HepG2 (cell line): Measurements from ENCODE around the gene SPATA7. TPM values are rescaled to one million over a fixed set of nuclear protein-coding genes. Genes with fewer than 3 reads are reported as not detected.

Experiments
- ATAC-seq: fragments of 200-7000 bp; cut with Tn5 transposase; 3 replicates; pipeline ENCODE4 v1.9.1; 2020; ENCODE audit warnings: mild to moderate bottlenecking, moderate library complexity
- BruUV-seq: library from RNA; stranded (reverse); fragments of 400-500 nt; replicated peaks from 2 replicates; lab custom pipeline; 2021; lab: Mats Ljungman, UMichigan
- CTCF ChIA-PET: fragments of 300-600 bp; formaldehyde crosslinking; extraction: SDS; loops from one replicate; lab custom pipeline; 2021; ENCODE audit warnings: low total read pairs, inconsistent platforms, low intra/inter-chr PET ratio; lab: Yijun Ruan, JAX
- POLR2A ChIA-PET: fragments of 350-600 bp; sonication (Branson Sonifier 250); formaldehyde crosslinking; loops from one replicate; lab custom pipeline; 2020; ENCODE audit warnings: antibody characterized with exemption, inconsistent platforms; lab: Yijun Ruan, JAX
- DNase-seq: peaks from one replicate; pipeline ENCODE4 v3.0.0-alpha.2; 2015; ENCODE audit warnings: low spot score
- FAIRE-seq: peaks from 3 replicates; lab custom pipeline; 2011; peaks lifted over from hg19 to GRCh38; lab: Jason Lieb, UNC
- H2AFZ ChIP-seq: one replicate; pipeline ENCODE4 v1.6.1; 2011; ENCODE audit warnings: low read length, inconsistent platforms
- H3K27ac ChIP-seq: fragments of 300-600 bp; 3 replicates; pipeline ENCODE4 v1.8.0; 2011; ENCODE audit warnings: mixed run types, mild to moderate bottlenecking, mixed read lengths, low read length, inconsistent platforms; ENCODE audit not compliant: insufficient read depth; ENCODE audit errors: extremely low read length
- H3K27me3 ChIP-seq, 2 experiments: fragments of 200-600 bp in 1 of 2; 2 replicates in 1 of 2; 3 replicates in 1 of 2; pipeline versions ENCODE4 v1.6.0 to v1.8.0; 2011; ENCODE audit warnings: low read length in 2 of 2, mild to moderate bottlenecking in 2 of 2, moderate library complexity in 2 of 2, inconsistent platforms in 1 of 2; ENCODE audit not compliant: insufficient read depth in 2 of 2, control insufficient read depth in 1 of 2
- H3K36me3 ChIP-seq, 2 experiments: fragments of 200-600 bp in 1 of 2; replicated peaks in 1 of 2; 2 replicates in 1 of 2; 3 replicates in 1 of 2; pipeline versions ENCODE4 v1.5.1 to v1.8.0; 2011; ENCODE audit warnings: low read length in 2 of 2, inconsistent platforms in 1 of 2; ENCODE audit not compliant: insufficient read depth in 2 of 2, control insufficient read depth in 1 of 2
- H3K4me1 ChIP-seq: 2 replicates; pipeline ENCODE4 v1.5.1; 2012; ENCODE audit warnings: low read length, inconsistent platforms; ENCODE audit not compliant: insufficient read depth
- H3K4me2 ChIP-seq: 2 replicates; pipeline ENCODE4 v1.6.0; 2011; ENCODE audit warnings: low read depth, low read length, inconsistent platforms
- H3K4me3 ChIP-seq, 3 experiments: fragments of 200-600 bp in 1 of 3; sonication (generic), shearing (Covaris generic) in 1 of 3; replicated peaks in 1 of 3; 2 replicates each; pipeline ENCODE4 v1.5.1; 2011 to 2016; ENCODE audit warnings: low read length in 3 of 3, inconsistent platforms in 2 of 3, low read depth in 2 of 3, mild to moderate bottlenecking in 2 of 3, control low read depth in 1 of 3, mixed read lengths in 1 of 3; ENCODE audit not compliant: insufficient read depth in 1 of 3
- H3K79me2 ChIP-seq: one replicate; pipeline ENCODE4 v1.6.1; 2011; ENCODE audit warnings: low read length, inconsistent platforms; ENCODE audit not compliant: insufficient read depth
- H3K9ac ChIP-seq: 2 replicates; pipeline ENCODE4 v1.6.0; 2011; ENCODE audit warnings: mild to moderate bottlenecking, low read depth, low read length, inconsistent platforms; ENCODE audit not compliant: insufficient read depth
- H3K9me3 ChIP-seq: 2 replicates; pipeline ENCODE4 v1.5.1; 2012; ENCODE audit warnings: mild to moderate bottlenecking, low read length
- H4K20me1 ChIP-seq: 2 replicates; pipeline ENCODE4 v1.6.0; 2011; ENCODE audit warnings: inconsistent platforms, mild to moderate bottlenecking, low read length, moderate library complexity; ENCODE audit not compliant: insufficient read depth
- FOXA3 ChIP-seq: IDR thresholded peaks from 2 replicates; pipeline ENCODE4 v1.6.1; 2016; ENCODE audit warnings: missing genetic modification reagents, missing compliant biosample characterization
- MED8 ChIP-seq: sonication (generic); formaldehyde crosslinking; IDR thresholded peaks from 2 replicates; pipeline ENCODE4 v1.8.1; 2023; ENCODE audit warnings: mild to moderate bottlenecking, missing genetic modification reagents; ENCODE audit not compliant: insufficient replicate concordance
- MEIS2 ChIP-seq: sonication (generic); formaldehyde crosslinking; IDR thresholded peaks from 2 replicates; pipeline ENCODE4 v1.9.0; 2021; ENCODE audit warnings: mild to moderate bottlenecking, missing genetic modification reagents
- NBN ChIP-seq: fragments of 450-650 bp; conservative IDR thresholded peaks from 2 replicates; pipeline ENCODE4 v1.6.1; 2017
- PCBP2 ChIP-seq: fragments of 200-400 bp; formaldehyde crosslinking; optimal IDR thresholded peaks from 2 replicates; pipeline ENCODE3; 2018; ENCODE audit warnings: low read length, low read depth; ENCODE audit not compliant: poor library complexity, severe bottlenecking
- SIN3B ChIP-seq: fragments of 150-350 bp; IDR thresholded peaks from 2 replicates; pipeline ENCODE4 v1.6.1; 2014; ENCODE audit warnings: low read length
- SMC3 ChIP-seq: IDR thresholded peaks from 2 replicates; pipeline ENCODE4 v1.6.1; 2011; ENCODE audit warnings: low read length, improper control_type of control experiment
- STAG1 ChIP-seq: sonication (generic); formaldehyde crosslinking; IDR thresholded peaks from 2 replicates; pipeline ENCODE4 v1.4.0; 2020; ENCODE audit warnings: missing genetic modification reagents
- ZFP37 ChIP-seq: sonication (generic); formaldehyde crosslinking; IDR thresholded peaks from 2 replicates; pipeline ENCODE4 v1.4.0; 2020; ENCODE audit warnings: missing genetic modification reagents, borderline replicate concordance
- ZKSCAN8 ChIP-seq: IDR thresholded peaks from 2 replicates; pipeline ENCODE4 v1.6.1; 2016; ENCODE audit warnings: borderline replicate concordance, missing genetic modification reagents, missing compliant biosample characterization
- ZMAT3 ChIP-seq: sonication (generic); formaldehyde crosslinking; conservative IDR thresholded peaks from 2 replicates; pipeline ENCODE4 v1.7.0; 2021; ENCODE audit warnings: missing genetic modification reagents
- ZNF674 ChIP-seq: sonication (generic); formaldehyde crosslinking; IDR thresholded peaks from 2 replicates; pipeline ENCODE4 v1.5.0; 2020; ENCODE audit warnings: low read depth, mild to moderate bottlenecking, missing genetic modification reagents
- WGBS: methylation state at CpG from one replicate; pipeline ENCODE4 v1.1.6; 2017; ENCODE audit warnings: low lambda C conversion rate; 5-methylcytosine and 5-hydroxymethylcytosine counted together
- in situ Hi-C: cut with HindIII; loops from 2 replicates; pipeline ENCODE4 v1.10.0; 2017; ENCODE audit warnings: low pct_unique_long_range_greater_than_20kb; ENCODE audit not compliant: extremely low pct_ligation_motif_present
- intact Hi-C: fragments of 100-400 bp; cut with micrococcal nuclease; formaldehyde crosslinking; loops from one replicate; pipeline ENCODE4 v1.10.0; 2022; ENCODE audit not compliant: unreplicated experiment
- polyA plus RNA-seq, 8 experiments: library from polyadenylated mRNA; depleted of rRNA in 3 of 8; stranded (reverse) in 7 of 8; unstranded in 1 of 8; fragments of >200 nt; fragmentation: Illumina TruSeq in 4 of 8; extraction: Trizol in 4 of 8; gene quantifications; 2 replicates each; pipeline versions ENCODE4 v1.2.1 to v1.2.3, GENCODE V29; 2011 to 2016; ENCODE audit warnings: low read depth in 4 of 8, missing spikeins in 1 of 8, mixed read lengths in 1 of 8; ENCODE audit not compliant: insufficient read depth in 1 of 8
- total RNA-seq, 5 experiments: library from RNA; depleted of rRNA; stranded (reverse); fragments of >200 nt; fragmentation: Illumina TruSeq; extraction: Trizol; gene quantifications; 2 replicates each; pipeline ENCODE4 v1.2.3, GENCODE V29; 2016; ENCODE audit warnings: low read depth in 1 of 5
- TF ChIP-seq, protein P1 (sequence below): sonication (generic); formaldehyde crosslinking; IDR thresholded peaks from 2 replicates; pipeline ENCODE4 v1.5.0; 2020; ENCODE audit warnings: missing genetic modification reagents
- TF ChIP-seq, protein P2 (sequence below): sonication (generic); formaldehyde crosslinking; IDR thresholded peaks from 2 replicates; pipeline ENCODE4 v1.5.1; 2020; ENCODE audit warnings: missing genetic modification reagents, mild to moderate bottlenecking, borderline replicate concordance
- TF ChIP-seq, protein P3 (sequence below): sonication (generic); formaldehyde crosslinking; IDR thresholded peaks from 2 replicates; pipeline ENCODE4 v1.5.1; 2020; ENCODE audit warnings: missing genetic modification reagents, mild to moderate bottlenecking, borderline replicate concordance
- TF ChIP-seq, protein P4 (sequence below): sonication (generic); formaldehyde crosslinking; IDR thresholded peaks from 2 replicates; pipeline ENCODE4 v1.4.0; 2020; ENCODE audit warnings: mild to moderate bottlenecking, missing genetic modification reagents
- TF ChIP-seq, protein P5 (sequence below): sonication (generic); formaldehyde crosslinking; conservative IDR thresholded peaks from 2 replicates; pipeline ENCODE4 v1.5.0; 2020; ENCODE audit warnings: missing genetic modification reagents

Gene SPATA7
- total and polyA plus RNA-seq, 2 of the 13 experiments (the other 11 are each of a cell fraction or from before 2014, with no cell fraction given): 3.6 to 5.5 TPM

DNA sequence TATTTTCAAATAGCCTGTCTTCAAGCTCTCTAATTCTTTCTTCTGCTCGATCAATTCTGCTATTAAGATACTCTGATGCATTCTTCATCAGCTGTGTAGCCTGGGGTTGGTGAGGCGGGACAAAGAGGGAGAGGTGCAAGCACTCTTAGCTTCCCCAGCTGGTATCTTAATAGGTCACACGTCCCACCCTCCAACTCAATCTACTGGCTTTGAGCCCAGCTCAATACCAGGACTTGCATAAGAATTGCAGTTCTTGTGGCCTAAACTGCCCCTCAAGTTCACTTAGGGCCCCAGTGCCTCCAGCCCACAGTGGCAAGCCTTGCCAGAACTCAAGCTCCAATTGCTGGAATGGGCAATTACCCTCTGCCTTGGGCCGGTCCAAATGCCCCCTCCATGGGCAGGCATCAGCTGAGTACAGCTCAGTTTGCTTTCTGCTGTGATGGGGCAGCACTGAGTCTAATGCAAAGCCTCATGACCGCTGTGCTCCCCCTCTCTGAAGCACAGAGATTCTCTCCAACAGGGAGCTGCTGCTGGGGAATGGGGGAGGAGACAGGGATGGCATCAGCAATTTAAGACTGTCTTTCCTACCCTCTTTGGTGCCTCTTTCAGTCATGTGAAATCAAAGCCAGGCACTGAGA, 5.6 kb upstream of the SPATA7 start (continued):
- TF ChIP-seq PCBP2: no peak
- TF ChIP-seq, protein P1, sequence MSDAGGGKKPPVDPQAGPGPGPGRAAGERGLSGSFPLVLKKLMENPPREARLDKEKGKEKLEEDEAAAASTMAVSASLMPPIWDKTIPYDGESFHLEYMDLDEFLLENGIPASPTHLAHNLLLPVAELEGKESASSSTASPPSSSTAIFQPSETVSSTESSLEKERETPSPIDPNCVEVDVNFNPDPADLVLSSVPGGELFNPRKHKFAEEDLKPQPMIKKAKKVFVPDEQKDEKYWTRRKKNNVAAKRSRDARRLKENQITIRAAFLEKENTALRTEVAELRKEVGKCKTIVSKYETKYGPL: no peak
- no peak for TF ChIP-seq ZKSCAN8
- TF ChIP-seq ZNF674: no peak
- TF ChIP-seq FOXA3 (CRISPR knock-in tag): no peak
- no peak for TF ChIP-seq ZMAT3 (CRISPR knock-in tag)

DNA sequence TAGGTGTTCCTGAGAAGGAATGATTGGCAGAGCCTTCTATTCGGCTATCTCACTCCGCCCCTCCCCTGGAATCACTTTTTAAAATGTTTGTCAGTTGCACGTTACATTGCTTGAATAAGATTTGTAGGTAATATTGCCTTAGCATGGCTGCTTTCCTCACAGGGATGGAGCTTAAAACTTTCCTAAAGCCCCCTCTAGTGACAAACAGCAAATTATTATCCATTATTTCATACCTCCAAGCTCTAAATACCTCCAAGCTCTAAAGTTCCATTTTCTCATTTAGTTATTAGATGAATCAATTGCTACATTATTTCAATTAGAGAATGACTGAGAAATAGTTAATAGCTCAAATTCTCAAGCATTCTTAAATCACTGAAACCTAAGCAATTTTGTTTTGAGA, 5.1 kb upstream of the SPATA7 start:
- Histone ChIP-seq H3K4me2 (no peak overlapping the region), H3K9ac (no peak overlapping the region), H3K9me3 (no peaks in the 10 kb centered on the region), H3K27ac (no peak overlapping the region), H3K4me3 (no peak overlapping the region), H2AFZ (no peak overlapping the region), H3K36me3 (no peaks in the 10 kb centered on the region), H4K20me1 (no peaks in the 10 kb centered on the region), H3K79me2 (no peaks in the 10 kb centered on the region), H3K27me3 (no peaks in the 10 kb centered on the region), H3K4me1 (peaks cover 8% of the 10 kb centered on the region)
- POLR2A ChIA-PET: no interaction called here
- intact Hi-C loops: loop anchor here (1.0 to 10.0 kb wide), 3 partner anchors 174 to 433 kb away; partner anchors contain the start of gene PTPN21
- 3% methylated on average over 3 of the region's 3 CpGs for WGBS
- DNase-seq (no peak), FAIRE-seq (no peak), ATAC-seq (0 out of 3 replicates have a peak, but pooled peaks have one; percentile 19)
- no TSS peak for BruUV-seq
- CTCF ChIA-PET: interaction anchor here (1.3 kb wide), 1 partner anchor 367 kb away, joined by 3 read pairs; no protein-coding TSS in a partner anchor
- in situ Hi-C loops: loop anchor here (25.0 kb wide), 1 partner anchor 368 kb away; the partner anchor contains the start of gene GPR65
- TF ChIP-seq, protein P2, sequence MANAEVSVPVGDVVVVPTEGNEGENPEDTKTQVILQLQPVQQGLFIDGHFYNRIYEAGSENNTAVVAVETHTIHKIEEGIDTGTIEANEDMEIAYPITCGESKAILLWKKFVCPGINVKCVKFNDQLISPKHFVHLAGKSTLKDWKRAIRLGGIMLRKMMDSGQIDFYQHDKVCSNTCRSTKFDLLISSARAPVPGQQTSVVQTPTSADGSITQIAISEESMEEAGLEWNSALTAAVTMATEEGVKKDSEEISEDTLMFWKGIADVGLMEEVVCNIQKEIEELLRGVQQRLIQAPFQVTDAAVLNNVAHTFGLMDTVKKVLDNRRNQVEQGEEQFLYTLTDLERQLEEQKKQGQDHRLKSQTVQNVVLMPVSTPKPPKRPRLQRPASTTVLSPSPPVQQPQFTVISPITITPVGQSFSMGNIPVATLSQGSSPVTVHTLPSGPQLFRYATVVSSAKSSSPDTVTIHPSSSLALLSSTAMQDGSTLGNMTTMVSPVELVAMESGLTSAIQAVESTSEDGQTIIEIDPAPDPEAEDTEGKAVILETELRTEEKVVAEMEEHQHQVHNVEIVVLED (CRISPR knock-in tag): no peak
- no peak for TF ChIP-seq SIN3B
- peak; percentile 54 for TF ChIP-seq STAG1 (CRISPR knock-in tag)
- TF ChIP-seq, protein P3, sequence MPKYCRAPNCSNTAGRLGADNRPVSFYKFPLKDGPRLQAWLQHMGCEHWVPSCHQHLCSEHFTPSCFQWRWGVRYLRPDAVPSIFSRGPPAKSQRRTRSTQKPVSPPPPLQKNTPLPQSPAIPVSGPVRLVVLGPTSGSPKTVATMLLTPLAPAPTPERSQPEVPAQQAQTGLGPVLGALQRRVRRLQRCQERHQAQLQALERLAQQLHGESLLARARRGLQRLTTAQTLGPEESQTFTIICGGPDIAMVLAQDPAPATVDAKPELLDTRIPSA (CRISPR knock-in tag): no peak
- TF ChIP-seq ZFP37: no peak
- TF ChIP-seq, protein P4, sequence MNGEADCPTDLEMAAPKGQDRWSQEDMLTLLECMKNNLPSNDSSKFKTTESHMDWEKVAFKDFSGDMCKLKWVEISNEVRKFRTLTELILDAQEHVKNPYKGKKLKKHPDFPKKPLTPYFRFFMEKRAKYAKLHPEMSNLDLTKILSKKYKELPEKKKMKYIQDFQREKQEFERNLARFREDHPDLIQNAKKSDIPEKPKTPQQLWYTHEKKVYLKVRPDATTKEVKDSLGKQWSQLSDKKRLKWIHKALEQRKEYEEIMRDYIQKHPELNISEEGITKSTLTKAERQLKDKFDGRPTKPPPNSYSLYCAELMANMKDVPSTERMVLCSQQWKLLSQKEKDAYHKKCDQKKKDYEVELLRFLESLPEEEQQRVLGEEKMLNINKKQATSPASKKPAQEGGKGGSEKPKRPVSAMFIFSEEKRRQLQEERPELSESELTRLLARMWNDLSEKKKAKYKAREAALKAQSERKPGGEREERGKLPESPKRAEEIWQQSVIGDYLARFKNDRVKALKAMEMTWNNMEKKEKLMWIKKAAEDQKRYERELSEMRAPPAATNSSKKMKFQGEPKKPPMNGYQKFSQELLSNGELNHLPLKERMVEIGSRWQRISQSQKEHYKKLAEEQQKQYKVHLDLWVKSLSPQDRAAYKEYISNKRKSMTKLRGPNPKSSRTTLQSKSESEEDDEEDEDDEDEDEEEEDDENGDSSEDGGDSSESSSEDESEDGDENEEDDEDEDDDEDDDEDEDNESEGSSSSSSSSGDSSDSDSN (CRISPR knock-in tag): no peak
- TF ChIP-seq, protein P5, sequence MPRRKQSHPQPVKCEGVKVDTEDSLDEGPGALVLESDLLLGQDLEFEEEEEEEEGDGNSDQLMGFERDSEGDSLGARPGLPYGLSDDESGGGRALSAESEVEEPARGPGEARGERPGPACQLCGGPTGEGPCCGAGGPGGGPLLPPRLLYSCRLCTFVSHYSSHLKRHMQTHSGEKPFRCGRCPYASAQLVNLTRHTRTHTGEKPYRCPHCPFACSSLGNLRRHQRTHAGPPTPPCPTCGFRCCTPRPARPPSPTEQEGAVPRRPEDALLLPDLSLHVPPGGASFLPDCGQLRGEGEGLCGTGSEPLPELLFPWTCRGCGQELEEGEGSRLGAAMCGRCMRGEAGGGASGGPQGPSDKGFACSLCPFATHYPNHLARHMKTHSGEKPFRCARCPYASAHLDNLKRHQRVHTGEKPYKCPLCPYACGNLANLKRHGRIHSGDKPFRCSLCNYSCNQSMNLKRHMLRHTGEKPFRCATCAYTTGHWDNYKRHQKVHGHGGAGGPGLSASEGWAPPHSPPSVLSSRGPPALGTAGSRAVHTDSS (CRISPR knock-in tag): no peak
- no peak for TF ChIP-seq MED8
- peak; percentile 17; the same call in 1 of the 2 replicates for TF ChIP-seq SMC3
- TF ChIP-seq MEIS2: no peak
- TF ChIP-seq NBN: no peak
